Measurements from ENCODE around the gene ADAMTSL1. TPM values are rescaled to one million over a fixed set of nuclear protein-coding genes. Genes with fewer than 3 reads are reported as not detected.

The ADAMTSL1 gene
- total RNA-seq, 1 experiment from 2014 or later, result 0.94 TPM

GRCh38 chr9:18555105-18555883, 81.3 kb downstream of the ADAMTSL1 start (continued):
- TF ChIP-seq ZNF281 (CRISPR knock-in tag; IDR thresholded peaks at IDR 0.05), result no peak

GRCh38 chr9:18564018-18564880, 90.3 kb downstream of the ADAMTSL1 start:
- ChIA-PET CTCF (no interaction called here), POLR2A (no interaction called here)
- peak; percentile 38; the same call in 1 of the 2 replicates for ATAC-seq
- no peak for DNase-seq (ENCODE audit: low spot score)
- Mint-ChIP-seq H3K27ac (no peak overlapping the region), H3K9me3 (peaks cover 34% of the 10 kb centered on the region), H3K36me3 (peaks cover 14% of the 10 kb centered on the region), H3K27me3 (ENCODE audit: low read depth) (no peaks in the 10 kb centered on the region), H3K4me1 (peaks cover 18% of the 10 kb centered on the region), H3K4me3 (no peak overlapping the region)
- TF ChIP-seq KAT7 (CRISPR knock-in tag; IDR thresholded peaks at IDR 0.05; ENCODE audit: borderline replicate concordance) (no peak), ZNF232 (CRISPR knock-in tag; IDR thresholded peaks at IDR 0.05) (no peak), ETV6 (CRISPR knock-in tag; IDR thresholded peaks at IDR 0.05) (no peak), FOXP1 (CRISPR knock-in tag; IDR thresholded peaks at IDR 0.05; ENCODE audit: borderline replicate concordance) (no peak), ZNF423 (CRISPR knock-in tag; IDR thresholded peaks at IDR 0.05) (no peak), FOXP4 (CRISPR knock-in tag; IDR thresholded peaks at IDR 0.05) (no peak), ZBTB43 (CRISPR knock-in tag; IDR thresholded peaks at IDR 0.05) (no peak), ZSCAN18 (CRISPR knock-in tag; IDR thresholded peaks at IDR 0.05) (no peak), NR2C2 (CRISPR knock-in tag; IDR thresholded peaks at IDR 0.05) (no peak)

- Mint-ChIP-seq H3K27me3 (ENCODE audit: low read depth) (no peaks in the 10 kb centered on the region), H3K36me3 (peaks cover 8% of the 10 kb centered on the region), H3K4me3 (no peak overlapping the region), H3K27ac (no peak overlapping the region), H3K4me1 (peaks cover 18% of the 10 kb centered on the region), H3K9me3 (peaks cover 21% of the 10 kb centered on the region)
- ChIA-PET POLR2A (interaction anchor here (0.6 kb wide), 1 partner anchor 999 kb away, joined by 6 read pairs; no protein-coding TSS in a partner anchor), CTCF (no interaction called here)
- TF ChIP-seq CREM (CRISPR knock-in tag; IDR thresholded peaks at IDR 0.05), result no peak
- ATAC-seq (no peak), DNase-seq (ENCODE audit: low spot score) (no peak)
Observed at GRCh38 chr9:18566121-18566520, 92.2 kb downstream of the ADAMTSL1 start.
